NCI-H748 (cell line): ENCODE results near the gene SIVA1.

Source experiments
- DNase-seq: peaks from one replicate; lab custom pipeline; 2025; ENCODE audit not compliant: unreplicated experiment; lab: John Stamatoyannopoulos, UW

The SIVA1 gene, protein sequence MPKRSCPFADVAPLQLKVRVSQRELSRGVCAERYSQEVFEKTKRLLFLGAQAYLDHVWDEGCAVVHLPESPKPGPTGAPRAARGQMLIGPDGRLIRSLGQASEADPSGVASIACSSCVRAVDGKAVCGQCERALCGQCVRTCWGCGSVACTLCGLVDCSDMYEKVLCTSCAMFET

DNA sequence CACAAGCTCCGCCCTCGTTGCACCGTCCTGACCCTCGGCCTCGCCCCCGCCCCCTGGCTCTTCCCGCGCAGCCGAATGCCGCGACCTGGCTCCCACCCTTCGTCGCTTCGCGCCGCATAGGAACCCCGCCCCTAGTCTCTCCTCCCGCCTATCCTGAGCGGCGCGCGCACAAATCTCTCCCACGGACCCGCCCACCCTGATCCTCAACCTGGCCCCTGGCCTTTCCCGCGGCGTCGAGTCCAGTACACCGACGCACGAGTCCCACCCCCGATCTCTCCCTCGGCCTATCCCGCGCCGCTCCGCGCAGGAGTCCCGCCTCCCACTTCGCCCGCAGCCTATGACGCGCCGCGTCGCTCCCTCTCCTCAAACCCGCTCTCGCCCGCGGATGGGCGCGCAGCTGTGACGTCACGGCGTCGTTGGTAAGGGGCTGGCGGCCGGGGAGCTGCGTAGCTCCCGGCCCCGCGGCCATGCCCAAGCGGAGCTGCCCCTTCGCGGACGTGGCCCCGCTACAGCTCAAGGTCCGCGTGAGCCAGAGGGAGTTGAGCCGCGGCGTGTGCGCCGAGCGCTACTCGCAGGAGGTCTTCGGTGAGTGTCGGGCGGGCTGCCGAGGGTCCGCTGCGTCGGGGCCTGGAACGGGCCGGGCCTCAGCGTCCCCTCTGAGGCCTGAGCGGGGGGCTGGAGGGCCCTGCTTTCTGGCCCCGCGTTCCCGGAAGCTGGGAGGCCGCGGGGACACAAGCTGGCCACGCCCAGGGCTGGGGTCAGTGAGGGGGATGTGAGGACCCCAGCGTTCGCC is at the start of gene SIVA1:
Gene SIVA1, plus strand, starts transcription at position 413 of the 793 bp plus-strand sequence. Its CDS starts 55 bp downstream, at position 468.
- peak; percentile 100 for DNase-seq

DNA sequence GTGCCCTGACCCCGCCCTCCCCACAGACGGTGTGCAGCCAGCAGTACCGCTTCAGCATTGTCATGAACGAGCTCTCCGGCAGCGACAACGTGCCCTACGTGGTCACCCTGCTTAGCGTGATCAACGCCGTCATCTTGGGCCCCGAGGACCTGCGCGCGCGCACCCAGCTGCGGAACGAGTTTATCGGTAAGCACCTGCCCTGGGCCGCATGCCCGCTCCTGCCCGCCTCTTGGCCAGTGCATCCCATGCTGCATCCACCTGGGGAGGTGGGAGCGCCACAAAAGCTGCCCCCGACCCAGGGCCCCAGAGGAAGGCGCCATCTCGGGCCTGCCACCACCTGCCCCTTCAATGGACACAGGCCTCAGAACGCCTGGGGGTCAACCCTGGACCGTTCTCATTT is 49.7 kb upstream of the SIVA1 start:
- no peak for DNase-seq

DNA sequence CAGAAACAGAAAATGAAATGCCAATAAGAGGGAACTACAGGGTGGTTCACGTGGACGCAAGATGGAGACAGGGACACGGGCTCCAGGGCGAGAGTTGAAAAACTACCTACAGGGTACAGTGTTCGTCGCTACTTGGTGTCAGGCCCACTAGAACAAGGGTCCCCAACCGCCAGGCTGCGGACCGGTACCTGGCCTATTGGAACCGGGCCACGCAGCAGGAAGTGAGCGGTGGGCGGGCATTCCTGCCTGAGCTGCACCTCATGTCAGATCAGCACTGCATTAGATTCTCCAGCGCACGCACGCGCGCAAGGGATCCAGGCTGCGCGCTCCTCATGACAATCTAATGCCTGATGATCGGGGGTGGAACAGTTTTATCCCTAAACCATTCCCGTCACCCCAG is 48.7 kb upstream of the SIVA1 start:
- no peak for DNase-seq

DNA sequence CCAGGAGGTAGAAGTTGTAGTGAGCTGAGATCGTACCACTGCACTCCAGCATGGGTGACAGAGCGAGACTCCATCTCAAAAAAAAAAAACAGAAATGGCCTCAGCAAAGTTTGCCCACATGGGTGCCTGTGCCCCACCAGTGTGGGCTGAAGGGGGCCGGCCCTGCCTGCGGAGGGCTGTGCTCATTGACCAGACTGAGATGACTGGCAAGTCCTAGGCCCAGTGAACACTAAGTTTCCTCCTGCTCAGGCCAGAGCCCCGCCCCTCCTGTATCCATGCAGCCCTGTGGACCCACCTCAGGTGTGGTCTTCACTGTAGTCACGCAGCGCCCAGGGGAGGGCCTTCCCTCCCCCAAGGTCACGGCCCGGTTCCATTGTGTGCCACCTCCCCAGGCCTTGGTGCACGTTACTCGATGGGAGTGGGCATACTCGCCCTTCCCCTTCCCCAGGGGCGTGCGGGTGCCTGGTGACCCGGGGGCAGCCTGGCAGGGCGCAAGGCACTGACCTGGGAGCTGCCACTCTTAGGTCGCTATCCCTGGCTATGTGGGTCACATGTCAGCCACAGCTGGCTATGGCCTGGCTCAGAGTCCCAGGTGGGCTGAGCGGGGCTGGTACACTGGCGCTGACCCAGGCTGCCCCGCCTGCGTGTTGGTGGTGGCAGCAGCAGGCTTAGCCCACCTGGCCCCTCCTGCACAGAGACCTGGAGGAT is 47.5 kb upstream of the SIVA1 start:
- DNase-seq, result no peak

DNA sequence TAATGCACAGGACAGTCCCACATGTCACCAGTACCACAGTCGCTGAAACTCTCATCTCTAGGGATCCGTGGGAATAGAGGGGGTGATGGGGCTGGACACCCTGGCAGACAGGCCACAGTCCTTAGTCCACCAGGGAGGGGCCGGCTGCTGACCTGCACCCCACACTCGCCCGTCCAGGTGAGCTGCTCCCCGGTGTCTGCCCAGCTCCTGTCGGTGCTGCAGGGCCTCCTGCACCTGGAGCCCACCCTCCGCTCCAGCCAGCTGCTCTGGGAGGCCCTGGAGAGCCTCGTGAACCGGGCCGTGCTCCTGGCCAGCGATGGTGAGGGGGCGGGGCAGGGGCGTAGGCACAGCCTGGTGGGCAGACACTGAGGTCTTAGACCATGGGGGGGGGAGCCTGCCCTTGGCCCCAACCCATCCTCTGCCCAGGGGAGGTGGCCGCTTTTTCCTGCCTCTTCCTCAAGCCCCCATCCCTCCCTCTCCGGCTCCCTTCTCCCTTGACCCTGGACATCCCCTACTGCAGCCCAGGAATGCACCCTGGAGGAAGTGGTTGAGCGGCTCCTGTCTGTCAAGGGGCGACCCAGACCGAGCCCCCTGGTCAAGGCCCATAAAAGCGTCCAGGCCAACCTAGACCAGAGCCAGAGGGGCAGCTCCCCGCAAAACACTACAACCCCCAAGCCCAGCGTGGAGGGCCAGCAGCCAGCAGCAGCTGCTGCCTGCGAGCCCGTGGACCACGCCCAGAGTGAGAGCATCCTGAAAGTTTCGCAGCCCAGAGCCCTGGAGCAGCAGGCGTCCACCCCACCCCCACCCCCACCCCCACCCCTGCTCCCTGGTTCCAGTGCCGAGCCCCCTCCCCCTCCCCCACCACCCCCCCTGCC is 46.0 kb upstream of the SIVA1 start:
- DNase-seq, result no peak

DNA sequence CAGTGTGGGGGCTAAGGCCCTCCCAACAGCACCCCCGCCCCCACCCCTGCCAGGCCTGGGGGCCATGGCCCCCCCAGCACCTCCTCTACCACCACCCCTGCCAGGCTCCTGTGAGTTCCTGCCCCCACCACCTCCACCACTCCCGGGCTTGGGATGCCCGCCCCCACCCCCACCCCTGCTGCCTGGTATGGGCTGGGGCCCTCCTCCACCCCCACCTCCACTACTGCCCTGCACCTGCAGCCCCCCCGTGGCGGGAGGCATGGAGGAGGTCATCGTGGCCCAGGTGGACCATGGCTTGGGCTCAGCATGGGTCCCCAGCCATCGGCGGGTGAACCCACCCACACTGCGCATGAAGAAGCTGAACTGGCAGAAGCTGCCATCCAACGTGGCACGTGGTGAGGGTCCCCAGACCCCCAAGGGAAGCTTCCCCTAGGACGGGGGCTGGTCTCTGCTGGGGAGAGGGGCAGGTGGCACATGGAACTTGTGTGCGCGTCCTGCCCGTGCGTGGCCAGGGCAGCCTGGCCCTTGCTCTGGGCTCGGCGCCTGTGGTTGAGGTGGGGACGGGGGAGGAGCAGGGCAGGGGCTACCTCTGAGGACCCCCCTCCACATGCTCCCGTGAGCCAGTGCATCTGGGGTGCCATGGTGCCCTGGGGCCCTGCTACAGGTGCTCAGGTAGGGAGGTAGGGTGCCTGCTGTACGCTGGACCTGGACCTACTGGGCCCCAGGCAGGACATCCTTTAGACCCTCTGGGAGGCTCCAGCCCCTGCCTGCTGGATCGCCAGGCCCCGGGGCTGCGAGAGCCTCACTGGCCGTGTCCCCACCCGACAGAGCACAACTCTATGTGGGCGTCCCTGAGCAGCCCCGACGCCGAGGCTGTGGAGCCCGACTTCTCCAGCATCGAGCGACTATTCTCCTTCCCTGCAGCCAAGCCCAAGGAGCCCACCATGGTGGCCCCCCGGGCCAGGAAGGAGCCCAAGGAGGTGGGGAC is 45.0 kb upstream of the SIVA1 start:
- no peak for DNase-seq

DNA sequence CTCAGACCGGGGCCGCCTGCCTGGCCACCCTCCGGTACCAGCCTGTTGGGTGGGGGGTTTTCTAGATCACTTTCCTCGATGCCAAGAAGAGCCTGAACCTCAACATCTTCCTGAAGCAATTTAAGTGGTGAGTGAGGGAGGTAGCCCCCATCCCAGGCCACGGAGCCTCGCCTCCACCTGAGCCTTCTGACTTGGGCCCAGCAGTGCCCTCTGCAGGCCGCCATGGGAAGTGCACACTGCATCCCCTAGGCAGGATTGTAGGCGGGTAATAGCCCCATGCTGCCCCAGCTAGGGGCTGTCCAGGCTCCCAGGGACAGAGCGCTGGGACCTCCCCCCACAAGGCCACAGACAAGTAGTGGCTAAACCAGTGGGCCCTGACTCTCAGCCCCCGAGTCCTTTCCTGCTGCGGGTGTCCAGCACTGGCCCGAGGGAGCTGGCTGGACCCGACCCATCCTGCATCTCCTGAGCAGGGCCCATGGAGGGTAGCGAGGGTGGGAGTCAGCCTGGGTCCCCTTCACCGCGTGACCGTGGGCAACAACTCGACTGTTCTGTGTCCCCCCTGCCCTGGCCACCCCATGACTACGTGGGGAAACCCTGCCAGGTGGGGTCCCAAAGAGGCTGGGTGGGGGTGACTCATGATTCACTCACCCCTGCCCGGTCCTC is 44.2 kb upstream of the SIVA1 start:
- peak; percentile 68 for DNase-seq

DNA sequence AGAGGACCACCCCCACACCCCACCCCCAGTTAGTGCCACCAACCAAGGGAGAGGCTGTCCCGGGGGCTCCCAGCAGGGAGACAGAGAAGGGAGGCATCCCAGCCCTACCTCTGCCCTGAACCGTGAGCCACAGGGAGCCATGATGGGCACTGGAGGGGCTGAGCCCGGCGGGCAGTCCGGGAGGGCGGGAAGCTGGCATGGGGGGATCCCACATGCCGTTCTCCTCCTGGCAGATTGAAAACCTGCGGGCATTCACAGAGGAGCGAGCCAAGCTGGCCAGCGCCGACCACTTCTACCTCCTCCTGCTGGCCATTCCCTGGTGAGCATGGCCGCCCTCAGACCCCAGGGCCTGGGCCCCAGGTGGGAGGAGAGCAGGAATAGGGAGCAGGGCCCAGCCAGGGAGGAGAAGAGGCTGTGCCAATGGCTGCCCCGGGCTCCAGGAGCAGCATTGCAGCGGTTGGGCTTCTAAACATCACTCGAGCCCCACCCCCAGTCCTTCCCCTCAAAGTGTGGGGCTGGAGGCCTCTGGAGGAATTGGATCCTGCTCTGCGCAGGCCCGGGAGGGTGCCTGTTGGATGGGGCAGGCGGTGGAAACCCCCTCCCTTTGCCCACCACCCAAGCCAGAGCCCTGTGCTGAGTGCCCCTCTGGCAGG is 43.4 kb upstream of the SIVA1 start:
- DNase-seq, result no peak

DNA sequence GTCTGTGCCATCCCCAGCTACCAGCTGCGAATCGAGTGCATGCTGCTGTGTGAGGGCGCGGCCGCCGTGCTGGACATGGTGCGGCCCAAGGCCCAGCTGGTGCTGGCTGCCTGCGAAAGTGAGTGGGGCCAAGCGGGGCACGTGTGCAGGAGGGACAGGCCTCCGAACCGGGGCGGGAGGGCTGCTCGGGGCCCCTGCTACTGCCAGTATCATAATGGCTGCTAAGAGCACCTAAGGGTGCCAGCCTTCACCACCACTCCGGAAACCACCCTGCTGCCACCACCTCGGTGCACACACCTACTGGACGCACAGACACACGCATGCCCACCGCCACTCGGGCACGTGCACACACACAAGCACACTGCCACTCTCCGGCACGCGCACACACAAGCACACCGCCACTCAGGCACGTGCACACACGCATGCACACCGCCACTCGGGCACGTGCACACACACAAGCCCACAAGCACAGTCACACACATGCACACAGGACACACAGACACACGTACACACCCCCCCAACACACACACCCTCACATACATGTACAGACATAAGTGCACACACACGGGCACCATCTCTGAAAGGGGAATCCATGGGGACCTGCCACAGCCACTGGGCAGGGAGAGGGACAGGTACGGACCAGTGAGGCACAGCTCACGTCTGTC is 42.7 kb upstream of the SIVA1 start:
- no peak for DNase-seq

DNA sequence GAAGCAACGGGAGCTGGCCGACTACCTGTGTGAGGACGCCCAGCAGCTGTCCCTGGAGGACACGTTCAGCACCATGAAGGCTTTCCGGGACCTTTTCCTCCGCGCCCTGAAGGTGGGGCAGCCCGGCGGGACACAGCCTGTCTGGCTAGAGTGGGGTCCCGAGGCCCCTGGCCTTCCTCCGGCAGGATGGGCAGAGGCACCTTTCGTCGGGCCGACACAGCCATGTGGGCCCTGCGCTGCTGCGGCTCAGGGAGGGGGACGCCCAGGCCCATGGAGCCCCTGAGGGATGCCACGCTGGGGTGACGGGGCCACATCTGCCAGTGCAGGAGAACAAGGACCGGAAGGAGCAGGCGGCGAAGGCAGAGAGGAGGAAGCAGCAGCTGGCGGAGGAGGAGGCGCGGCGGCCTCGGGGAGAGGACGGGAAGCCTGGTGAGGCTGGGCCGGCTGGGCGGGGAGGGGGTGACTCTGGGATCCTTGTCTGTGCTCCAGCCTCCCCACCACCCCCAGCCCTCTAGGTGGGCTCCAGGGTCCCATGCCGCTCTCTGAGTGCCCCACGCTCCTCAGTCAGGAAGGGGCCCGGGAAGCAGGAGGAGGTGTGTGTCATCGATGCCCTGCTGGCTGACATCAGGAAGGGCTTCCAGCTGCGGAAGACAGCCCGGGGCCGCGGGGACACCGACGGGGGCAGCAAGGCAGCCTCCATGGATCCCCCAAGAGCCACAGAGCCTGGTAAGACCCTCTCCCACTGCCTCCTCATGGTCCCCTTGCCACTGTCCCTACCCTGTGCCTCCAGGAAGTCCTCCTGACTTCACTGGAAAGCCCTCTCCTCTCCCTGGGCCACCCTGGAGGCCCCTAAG is 39.8 kb upstream of the SIVA1 start:
- DNase-seq, result no peak

DNA sequence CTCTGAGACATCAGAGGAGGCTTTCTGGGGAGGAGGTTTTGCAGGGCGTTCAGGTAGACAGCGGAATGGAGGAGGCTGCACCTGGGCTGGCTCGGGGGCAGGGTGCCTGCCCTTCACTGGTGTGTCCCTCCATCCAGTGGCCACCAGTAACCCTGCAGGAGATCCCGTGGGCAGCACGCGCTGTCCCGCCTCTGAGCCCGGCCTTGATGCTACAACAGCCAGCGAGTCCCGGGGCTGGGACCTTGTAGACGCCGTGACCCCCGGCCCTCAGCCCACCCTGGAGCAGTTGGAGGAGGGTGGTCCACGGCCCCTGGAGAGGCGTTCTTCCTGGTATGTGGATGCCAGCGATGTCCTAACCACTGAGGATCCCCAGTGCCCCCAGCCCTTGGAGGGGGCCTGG is 38.9 kb upstream of the SIVA1 start:
- no peak for DNase-seq

DNA sequence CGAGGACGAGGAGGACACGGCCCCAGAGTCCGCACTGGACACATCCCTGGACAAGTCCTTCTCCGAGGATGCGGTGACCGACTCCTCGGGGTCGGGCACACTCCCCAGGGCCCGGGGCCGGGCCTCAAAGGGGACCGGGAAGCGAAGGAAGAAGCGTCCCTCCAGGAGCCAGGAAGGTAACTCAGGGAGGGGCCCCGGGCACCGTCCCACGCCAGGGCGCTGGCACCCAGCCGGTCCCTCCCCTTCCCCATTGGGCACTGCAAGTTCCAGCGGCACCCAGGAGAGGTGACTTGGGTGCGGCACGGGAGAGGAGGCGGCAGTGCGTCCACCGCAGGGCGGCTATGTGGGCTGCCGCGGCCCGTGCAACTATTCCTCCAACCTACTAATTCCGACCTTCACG is 38.3 kb upstream of the SIVA1 start:
- no peak for DNase-seq

DNA sequence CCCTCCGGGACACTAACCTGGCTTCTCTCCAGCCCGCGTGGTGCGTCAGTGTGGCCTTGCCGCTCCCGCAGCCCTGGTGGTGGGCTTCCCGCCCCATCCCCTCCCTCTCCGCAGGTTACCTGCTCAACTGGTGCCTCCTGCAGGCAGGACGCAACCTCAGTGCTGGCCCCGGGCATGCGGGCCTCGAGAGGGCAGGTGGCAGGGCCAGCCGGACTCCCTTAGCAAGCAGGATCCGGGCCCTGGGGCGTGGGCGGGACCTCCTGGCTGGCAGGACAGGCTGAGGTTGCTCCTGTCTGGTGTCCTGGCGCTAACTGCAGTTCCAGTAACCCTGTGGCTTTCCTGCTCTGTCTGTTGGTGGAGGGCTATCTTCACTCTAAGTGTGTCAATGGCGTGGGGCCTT is 37.5 kb upstream of the SIVA1 start:
- DNase-seq, result no peak

DNA sequence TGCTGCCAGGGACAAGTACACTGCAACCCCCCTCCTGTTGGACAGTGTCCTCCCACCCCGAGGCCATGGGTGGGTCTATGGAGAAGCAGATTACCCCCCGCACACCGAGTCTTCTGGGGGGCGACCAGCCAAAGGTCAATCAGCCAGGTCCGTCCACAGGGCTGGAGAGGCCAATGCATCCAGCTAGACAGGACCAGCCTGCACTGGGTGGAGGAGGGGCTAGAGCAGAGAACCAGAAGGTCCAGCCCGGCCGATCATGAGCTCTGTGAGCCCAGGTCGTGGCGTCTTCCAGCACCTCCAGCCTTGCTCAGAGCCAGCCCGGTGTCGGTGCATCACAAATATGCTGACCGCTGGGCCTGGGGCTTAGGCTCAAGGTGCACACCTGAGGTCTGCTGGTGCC is 37.1 kb upstream of the SIVA1 start:
- no peak for DNase-seq

DNA sequence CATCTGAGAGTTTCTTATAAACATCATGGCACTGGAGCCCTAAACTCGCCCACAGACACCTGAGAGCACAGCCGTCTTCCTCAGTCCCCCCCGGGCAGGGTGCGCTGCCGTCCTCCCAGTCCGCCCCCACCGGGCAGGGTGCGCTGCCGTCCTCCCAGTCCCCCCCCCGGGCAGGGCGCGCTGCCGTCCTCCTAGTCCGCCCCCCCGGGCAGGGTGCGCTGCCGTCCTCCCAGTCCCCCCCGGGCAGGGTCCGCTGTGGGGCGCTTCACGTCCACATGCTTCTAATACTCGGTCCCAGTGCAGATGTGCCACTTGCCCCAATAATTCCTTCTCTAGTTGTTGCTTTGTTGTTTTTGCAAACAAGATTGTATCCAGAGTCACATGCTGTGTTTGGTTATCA is 35.8 kb upstream of the SIVA1 start:
- DNase-seq, result no peak

DNA sequence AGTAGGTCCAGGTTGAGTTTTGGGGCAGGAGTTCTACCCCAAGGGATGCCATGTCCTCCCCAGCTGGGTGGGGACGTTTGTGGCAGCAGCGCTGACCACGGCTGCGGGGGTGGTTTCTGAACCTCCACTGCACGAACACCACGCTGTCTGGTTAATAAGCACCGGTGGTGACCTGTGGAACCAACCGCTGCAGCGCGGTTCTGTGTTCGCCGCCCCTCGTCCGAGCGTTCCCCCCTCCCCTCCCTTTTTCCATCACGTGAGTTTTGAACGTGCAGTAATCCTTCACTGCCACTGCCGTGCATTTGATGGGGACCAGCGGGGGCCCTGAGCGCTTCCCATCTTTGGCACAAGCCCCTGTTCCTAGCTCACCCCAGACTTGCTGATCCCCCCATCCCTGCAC is 35.3 kb upstream of the SIVA1 start:
- DNase-seq, result no peak

DNA sequence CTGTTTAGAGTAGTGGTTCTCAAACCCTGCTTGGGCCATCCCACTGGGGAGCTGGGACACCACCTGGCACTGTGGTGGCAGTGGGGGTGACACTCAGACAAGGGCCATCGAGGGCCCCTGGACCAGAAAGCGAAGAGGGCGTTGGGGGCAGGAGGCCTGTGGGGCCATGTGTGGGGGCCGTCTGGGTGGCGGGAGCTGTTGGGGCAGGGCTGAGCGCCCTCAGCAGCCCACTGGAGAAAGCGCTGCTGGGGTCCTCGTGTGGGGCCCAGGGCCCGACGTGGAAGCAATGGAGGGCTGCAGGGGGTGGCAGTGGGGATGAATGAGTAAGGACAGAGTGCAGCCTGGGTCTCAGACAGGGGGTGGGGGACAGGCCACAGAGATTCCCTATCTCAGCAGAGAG is 34.8 kb upstream of the SIVA1 start:
- no peak for DNase-seq

DNA sequence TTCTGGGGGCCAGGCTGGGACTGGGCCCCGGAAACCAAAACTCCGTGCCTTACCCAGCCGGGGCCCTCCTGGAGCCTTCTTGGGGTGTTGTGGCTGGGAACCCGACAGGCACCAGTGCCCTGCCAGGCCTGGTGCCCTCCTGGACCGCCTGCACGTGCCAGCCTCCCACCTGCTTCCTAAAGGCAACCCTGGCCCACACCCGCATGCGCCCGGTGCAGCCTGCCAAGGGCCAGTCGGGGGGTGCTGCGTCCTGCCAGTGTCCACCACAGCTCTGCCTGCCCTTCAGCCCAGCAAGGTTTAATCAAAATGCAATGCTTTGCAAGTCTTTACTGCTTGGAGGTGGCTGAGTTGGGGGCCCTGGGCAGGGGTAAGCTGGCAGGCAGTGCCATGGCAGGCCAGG is 34.1 kb upstream of the SIVA1 start:
- no peak for DNase-seq
